Spinal cord (tissue), 10 donors: ENCODE data around the gene AGMO. TPM values are rescaled to one million over a fixed set of nuclear protein-coding genes. Genes with fewer than 3 reads are reported as not detected.

Experiments
- DNase-seq, 6 donors: peaks; one replicate each; pipeline versions ENCODE4 v3.0.0 to v3.0.0-alpha.2; 2013 to 2015; ENCODE audit warnings: low spot score in 6 of 6, low read depth in 4 of 6
- H3K27ac ChIP-seq: one replicate; pipeline ENCODE4 v1.5.1; 2013; ENCODE audit warnings: low read depth, low read length, control low read depth
- H3K27me3 ChIP-seq: one replicate; pipeline ENCODE4 v1.6.1; 2013; ENCODE audit warnings: low read length; ENCODE audit not compliant: control insufficient read depth, insufficient read depth
- H3K36me3 ChIP-seq: one replicate; pipeline ENCODE4 v1.6.1; 2013; ENCODE audit warnings: low read length; ENCODE audit not compliant: control insufficient read depth, insufficient read depth
- H3K4me1 ChIP-seq: one replicate; pipeline ENCODE4 v1.6.1; 2013; ENCODE audit warnings: low read length; ENCODE audit not compliant: control insufficient read depth, insufficient read depth
- H3K4me3 ChIP-seq: one replicate; pipeline ENCODE4 v1.5.1; 2013; ENCODE audit warnings: low read depth, low read length, control low read depth
- H3K9me3 ChIP-seq: one replicate; pipeline ENCODE4 v1.6.1; 2013; ENCODE audit warnings: low read length; ENCODE audit not compliant: control insufficient read depth, insufficient read depth
- WGBS: methylation state at CpG from one replicate; pipeline ENCODE4 v1.1.5; 2013; ENCODE audit warnings: missing lambda C conversion rate; ENCODE audit not compliant: insufficient coverage; 5-methylcytosine and 5-hydroxymethylcytosine counted together
- polyA plus RNA-seq, 2 donors: library from polyadenylated mRNA; unstranded; fragments of 120-200 nt; gene quantifications; one replicate each; pipeline ENCODE4 v1.2.1, GENCODE V29; 2013; ENCODE audit not compliant: insufficient read length in 2 of 2
- total RNA-seq, 2 donors: library from RNA; depleted of rRNA in 1 of 2; stranded (reverse); fragments of 120-200 nt in 1 of 2; fragments of >200 nt in 1 of 2; gene quantifications; one replicate each; pipeline versions ENCODE4 v1.2.3 to v1.2.4, GENCODE V29; 2013 to 2014
- donor health status: healthy.

The AGMO gene
- total and polyA plus RNA-seq, 4 donors: 0.30 to 2.9 (median 1.0) TPM

DNA sequence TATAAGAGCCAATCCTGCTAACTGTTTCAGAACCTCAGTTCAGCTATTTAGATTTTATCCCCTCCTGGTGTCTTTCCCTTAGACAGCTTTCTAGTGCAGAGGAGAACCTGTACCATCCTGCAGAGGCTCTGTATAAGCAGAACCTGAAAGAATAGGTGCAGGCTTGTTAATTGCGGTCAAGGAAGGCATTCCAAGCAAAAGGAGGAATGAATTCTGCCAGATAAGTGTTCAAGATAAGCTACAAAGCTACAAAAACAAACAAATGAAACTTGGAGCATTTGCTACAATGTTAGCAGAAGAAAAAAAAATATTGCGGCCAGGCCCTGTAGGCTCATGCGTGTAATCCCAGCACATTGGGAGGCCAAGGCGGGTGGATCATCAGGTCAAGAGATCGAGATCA is 32.6 kb upstream of the AGMO start:
- Histone ChIP-seq H3K4me1 (no peaks in the 10 kb centered on the region), H3K27ac (no peak overlapping the region), H3K27me3 (no peaks in the 10 kb centered on the region), H3K9me3 (peaks cover 1% of the 10 kb centered on the region), H3K4me3 (no peak overlapping the region), H3K36me3 (no peaks in the 10 kb centered on the region)
- WGBS: 88% methylated on average over 4 of the region's 5 CpGs
- DNase-seq: no peak

DNA sequence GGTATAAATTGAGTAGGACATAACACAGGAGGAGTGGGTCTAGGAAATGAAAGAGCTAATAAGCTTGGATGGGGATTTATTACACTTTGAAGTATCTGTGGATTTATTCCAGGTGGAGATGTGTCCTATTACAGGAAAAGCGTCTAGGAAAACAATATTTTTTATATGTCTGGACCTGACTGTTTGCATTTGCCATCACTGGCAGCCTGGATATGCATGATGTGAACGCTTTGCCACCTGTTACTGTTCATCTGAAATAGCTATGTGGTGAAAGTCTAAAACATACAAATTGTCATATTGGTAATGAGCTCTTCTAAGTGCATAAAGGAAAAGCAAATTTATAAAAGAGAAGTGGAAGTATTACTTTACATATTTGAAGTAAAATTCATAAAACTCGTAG is 31.6 kb upstream of the AGMO start:
- no peaks in the 10 kb centered on the region for H3K4me1 ChIP-seq
- no CpG with 5 or more reads among the region's 3 CpGs for WGBS
- no peak for DNase-seq
- no peak overlapping the region for H3K4me3 ChIP-seq
- H3K27me3 ChIP-seq: no peaks in the 10 kb centered on the region
- peaks cover 1% of the 10 kb centered on the region for H3K9me3 ChIP-seq
- H3K36me3 ChIP-seq: no peaks in the 10 kb centered on the region
- no peak overlapping the region for H3K27ac ChIP-seq

GRCh38 chr7:15586266-15586665 is 24.5 kb upstream of the AGMO start:
- H3K36me3 ChIP-seq: no peaks in the 10 kb centered on the region
- no peaks in the 10 kb centered on the region for H3K4me1 ChIP-seq
- no peaks in the 10 kb centered on the region for H3K27me3 ChIP-seq
- H3K27ac ChIP-seq: no peak overlapping the region
- peaks cover 7% of the 10 kb centered on the region for H3K9me3 ChIP-seq
- 77% methylated on average over 2 of the region's 4 CpGs for WGBS
- peak in 1 of 6 donors; percentile 65 for DNase-seq
- no peak overlapping the region for H3K4me3 ChIP-seq

GRCh38 chr7:15584575-15584974 is 22.8 kb upstream of the AGMO start:
- Histone ChIP-seq H3K27me3 (no peaks in the 10 kb centered on the region), H3K4me3 (no peak overlapping the region), H3K36me3 (no peaks in the 10 kb centered on the region), H3K27ac (no peak overlapping the region), H3K9me3 (peaks cover 7% of the 10 kb centered on the region), H3K4me1 (no peaks in the 10 kb centered on the region)
- WGBS: 91% methylated on average over 3 of the region's 3 CpGs
- no peak for DNase-seq

DNA sequence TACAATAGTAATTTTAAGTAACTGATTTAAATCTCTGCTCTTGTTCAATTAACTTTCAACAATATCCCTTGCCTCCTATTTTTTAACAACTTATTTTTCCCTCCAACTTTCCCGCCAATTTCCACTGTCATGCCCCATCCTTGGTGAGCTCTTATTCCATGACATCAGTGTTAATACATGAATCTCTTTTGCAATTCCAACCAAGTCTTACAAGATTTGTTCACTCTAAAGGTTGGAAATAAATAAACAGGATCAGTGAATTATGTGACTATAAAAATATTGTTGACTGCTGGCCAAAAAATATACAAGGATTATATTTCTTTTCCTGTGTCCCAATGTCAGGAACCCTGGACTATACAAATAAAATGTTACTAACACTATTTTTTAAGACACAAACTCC is 21.0 kb upstream of the AGMO start:
- Histone ChIP-seq H3K4me3 (no peak overlapping the region), H3K27me3 (no peaks in the 10 kb centered on the region), H3K4me1 (no peaks in the 10 kb centered on the region), H3K27ac (no peak overlapping the region), H3K36me3 (no peaks in the 10 kb centered on the region), H3K9me3 (peaks cover 7% of the 10 kb centered on the region)
- no peak for DNase-seq
- WGBS: 100% methylated on average over 1 of the region's 1 CpG

- no peaks in the 10 kb centered on the region for H3K27me3 ChIP-seq
- H3K9me3 ChIP-seq: peaks cover 7% of the 10 kb centered on the region
- DNase-seq: no peak
- no peaks in the 10 kb centered on the region for H3K4me1 ChIP-seq
- no peak overlapping the region for H3K27ac ChIP-seq
- no peak overlapping the region for H3K4me3 ChIP-seq
- 83% methylated on average over 1 of the region's 3 CpGs for WGBS
- H3K36me3 ChIP-seq: no peaks in the 10 kb centered on the region
These were observed 19.6 kb upstream of the AGMO start for GRCh38 chr7:15581352-15581951.

DNA sequence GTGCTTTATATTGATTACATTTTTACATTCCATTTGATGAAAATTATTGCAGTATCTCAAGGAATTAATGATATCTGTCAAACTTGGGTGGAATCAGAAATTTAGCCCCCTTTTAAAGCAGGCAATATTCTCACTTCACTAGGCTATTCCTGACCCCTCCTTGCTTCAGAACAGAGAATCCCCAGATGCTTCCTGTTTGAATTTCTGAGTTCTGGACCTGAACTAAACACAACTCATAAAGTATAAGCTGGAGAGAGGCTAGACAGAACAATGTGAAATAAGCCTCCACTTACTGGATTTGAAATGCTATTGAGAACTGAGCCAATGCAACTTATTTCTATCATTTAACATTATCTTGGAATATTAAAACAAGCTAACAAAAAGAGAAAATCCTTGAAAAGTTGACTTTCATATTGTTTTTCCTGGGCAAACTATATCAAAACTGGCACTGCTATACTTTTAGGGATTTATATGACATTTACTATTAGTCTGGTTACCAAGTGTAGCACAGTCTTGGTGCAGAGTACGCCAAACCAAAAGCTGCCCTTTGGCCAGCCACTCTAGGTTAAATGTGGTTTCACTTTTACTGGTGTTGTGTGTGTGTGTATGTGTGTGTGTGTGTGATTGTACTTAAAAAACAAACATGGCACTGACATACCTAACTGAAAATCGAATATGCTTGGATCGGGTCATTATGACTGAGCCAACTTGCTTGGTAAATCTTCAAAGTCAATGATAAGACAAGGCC is 19.0 kb upstream of the AGMO start:
- DNase-seq: no peak
- Histone ChIP-seq H3K4me1 (no peaks in the 10 kb centered on the region), H3K9me3 (peaks cover 7% of the 10 kb centered on the region), H3K4me3 (no peak overlapping the region), H3K27ac (no peak overlapping the region), H3K27me3 (no peaks in the 10 kb centered on the region), H3K36me3 (no peaks in the 10 kb centered on the region)
- no CpG with 5 or more reads among the region's 3 CpGs for WGBS

- Histone ChIP-seq H3K36me3 (no peaks in the 10 kb centered on the region), H3K4me1 (no peaks in the 10 kb centered on the region), H3K9me3 (no peaks in the 10 kb centered on the region), H3K27me3 (no peaks in the 10 kb centered on the region), H3K4me3 (no peak overlapping the region), H3K27ac (no peak overlapping the region)
- DNase-seq: no peak
- WGBS: no CpG with 5 or more reads among the region's 2 CpGs
These were observed 15.8 kb upstream of the AGMO start for GRCh38 chr7:15577600-15577999.

DNA sequence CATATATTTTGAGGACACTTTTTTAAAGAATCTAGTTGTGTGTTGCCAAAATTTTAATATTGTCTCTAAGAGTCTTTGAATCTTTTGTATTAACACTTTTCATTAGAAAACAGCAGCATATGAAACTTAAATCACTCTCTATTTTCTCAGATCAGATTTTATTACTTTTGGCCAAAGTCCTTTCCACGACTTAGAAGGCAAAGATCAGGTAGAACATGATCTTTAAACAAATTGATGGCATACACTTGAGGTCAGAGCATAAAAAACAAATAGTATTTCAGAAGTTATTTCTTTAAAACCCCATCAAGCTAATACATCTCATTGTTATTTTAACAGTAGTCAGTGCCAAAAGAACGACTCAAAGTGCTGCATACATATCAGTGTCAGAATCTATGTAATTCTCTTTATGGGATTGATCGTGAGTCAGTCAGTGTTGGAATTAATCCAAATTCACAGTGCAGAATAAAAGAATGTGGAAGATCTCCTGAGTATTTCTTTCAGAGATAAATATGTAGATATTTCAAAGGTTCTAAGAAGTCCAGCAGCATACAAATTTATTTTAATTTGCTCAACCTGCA is 9.6 kb upstream of the AGMO start:
- H3K36me3 ChIP-seq: no peaks in the 10 kb centered on the region
- H3K4me1 ChIP-seq: no peaks in the 10 kb centered on the region
- WGBS: no CpG with 5 or more reads among the region's 3 CpGs
- no peak overlapping the region for H3K27ac ChIP-seq
- H3K4me3 ChIP-seq: no peak overlapping the region
- DNase-seq: no peak
- no peaks in the 10 kb centered on the region for H3K27me3 ChIP-seq
- H3K9me3 ChIP-seq: no peaks in the 10 kb centered on the region

- Histone ChIP-seq H3K27ac (no peak overlapping the region), H3K36me3 (no peaks in the 10 kb centered on the region), H3K27me3 (no peaks in the 10 kb centered on the region), H3K4me1 (no peaks in the 10 kb centered on the region), H3K4me3 (no peak overlapping the region), H3K9me3 (no peaks in the 10 kb centered on the region)
- 20% methylated on average over 1 of the region's 2 CpGs for WGBS
- DNase-seq: peak in 1 of 6 donors; percentile 27
These were observed 5.8 kb upstream of the AGMO start for GRCh38 chr7:15567652-15568051.
